ENCODE measurements around the gene HSD3B7.

Gene HSD3B7

DNA sequence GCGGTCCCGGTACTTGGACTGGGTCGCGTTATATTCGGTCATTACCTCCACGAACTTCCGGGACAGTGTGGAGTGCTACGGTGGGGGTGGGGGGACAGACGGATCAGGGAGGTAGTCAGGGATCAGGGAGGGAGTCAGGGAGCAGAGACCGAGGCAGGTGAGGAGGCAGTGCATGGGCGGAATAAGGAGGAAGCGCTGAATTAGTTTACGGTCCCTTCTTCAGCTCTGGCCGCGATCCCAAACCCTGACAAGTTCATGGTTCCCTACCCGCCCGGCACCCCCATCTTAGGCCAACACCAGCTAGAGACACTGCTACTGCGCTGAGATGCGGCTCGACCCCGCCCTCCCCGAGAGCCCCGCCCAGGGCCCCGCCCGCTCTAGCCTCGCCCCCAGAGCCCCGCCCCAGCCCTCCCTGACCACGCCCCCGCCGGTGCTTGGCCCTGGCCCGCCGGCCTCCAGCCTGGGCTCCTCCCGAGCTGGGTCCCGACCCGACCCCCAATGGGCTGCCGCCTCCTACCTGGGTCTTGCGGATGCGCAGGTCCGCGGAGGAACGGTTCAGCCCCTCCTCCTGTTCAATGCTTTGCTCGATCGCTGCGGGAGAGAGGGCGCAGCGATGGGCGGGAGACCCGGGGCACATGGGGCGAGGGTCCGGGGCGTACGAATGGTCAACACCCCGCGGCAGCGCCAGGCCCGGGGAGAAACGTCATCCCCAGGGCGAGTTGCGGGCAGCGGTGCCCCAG, 12.1 kb downstream of the HSD3B7 start (continued):
- TF ChIP-seq, protein P1, sequence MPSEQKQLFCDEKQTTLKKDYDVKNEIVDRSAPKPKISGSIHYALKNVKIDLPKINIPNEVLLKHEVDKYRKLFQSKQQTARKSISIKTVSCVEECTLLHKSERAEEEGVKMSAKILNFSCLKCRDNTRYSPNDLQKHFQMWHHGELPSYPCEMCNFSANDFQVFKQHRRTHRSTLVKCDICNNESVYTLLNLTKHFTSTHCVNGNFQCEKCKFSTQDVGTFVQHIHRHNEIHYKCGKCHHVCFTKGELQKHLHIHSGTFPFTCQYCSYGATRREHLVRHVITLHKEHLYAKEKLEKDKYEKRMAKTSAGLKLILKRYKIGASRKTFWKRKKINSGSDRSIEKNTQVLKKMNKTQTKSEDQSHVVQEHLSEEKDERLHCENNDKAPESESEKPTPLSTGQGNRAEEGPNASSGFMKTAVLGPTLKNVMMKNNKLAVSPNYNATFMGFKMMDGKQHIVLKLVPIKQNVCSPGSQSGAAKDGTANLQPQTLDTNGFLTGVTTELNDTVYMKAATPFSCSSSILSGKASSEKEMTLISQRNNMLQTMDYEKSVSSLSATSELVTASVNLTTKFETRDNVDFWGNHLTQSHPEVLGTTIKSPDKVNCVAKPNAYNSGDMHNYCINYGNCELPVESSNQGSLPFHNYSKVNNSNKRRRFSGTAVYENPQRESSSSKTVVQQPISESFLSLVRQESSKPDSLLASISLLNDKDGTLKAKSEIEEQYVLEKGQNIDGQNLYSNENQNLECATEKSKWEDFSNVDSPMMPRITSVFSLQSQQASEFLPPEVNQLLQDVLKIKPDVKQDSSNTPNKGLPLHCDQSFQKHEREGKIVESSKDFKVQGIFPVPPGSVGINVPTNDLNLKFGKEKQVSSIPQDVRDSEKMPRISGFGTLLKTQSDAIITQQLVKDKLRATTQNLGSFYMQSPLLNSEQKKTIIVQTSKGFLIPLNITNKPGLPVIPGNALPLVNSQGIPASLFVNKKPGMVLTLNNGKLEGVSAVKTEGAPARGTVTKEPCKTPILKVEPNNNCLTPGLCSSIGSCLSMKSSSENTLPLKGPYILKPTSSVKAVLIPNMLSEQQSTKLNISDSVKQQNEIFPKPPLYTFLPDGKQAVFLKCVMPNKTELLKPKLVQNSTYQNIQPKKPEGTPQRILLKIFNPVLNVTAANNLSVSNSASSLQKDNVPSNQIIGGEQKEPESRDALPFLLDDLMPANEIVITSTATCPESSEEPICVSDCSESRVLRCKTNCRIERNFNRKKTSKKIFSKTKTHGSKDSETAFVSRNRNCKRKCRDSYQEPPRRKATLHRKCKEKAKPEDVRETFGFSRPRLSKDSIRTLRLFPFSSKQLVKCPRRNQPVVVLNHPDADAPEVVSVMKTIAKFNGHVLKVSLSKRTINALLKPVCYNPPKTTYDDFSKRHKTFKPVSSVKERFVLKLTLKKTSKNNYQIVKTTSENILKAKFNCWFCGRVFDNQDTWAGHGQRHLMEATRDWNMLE (tag by site-specific recombination; conservative IDR thresholded peaks at IDR 0.05; ENCODE audit: low read depth) = no peak
- TF ChIP-seq ZNF629 (tag by site-specific recombination; IDR thresholded peaks at IDR 0.05) = no peak
- TF ChIP-seq, protein P2, sequence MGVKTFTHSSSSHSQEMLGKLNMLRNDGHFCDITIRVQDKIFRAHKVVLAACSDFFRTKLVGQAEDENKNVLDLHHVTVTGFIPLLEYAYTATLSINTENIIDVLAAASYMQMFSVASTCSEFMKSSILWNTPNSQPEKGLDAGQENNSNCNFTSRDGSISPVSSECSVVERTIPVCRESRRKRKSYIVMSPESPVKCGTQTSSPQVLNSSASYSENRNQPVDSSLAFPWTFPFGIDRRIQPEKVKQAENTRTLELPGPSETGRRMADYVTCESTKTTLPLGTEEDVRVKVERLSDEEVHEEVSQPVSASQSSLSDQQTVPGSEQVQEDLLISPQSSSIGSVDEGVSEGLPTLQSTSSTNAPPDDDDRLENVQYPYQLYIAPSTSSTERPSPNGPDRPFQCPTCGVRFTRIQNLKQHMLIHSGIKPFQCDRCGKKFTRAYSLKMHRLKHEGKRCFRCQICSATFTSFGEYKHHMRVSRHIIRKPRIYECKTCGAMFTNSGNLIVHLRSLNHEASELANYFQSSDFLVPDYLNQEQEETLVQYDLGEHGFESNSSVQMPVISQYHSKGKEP (tag by site-specific recombination; IDR thresholded peaks at IDR 0.05) = no peak
- TF ChIP-seq ZNF521 (tag by site-specific recombination; IDR thresholded peaks at IDR 0.05) = no peak
- TF ChIP-seq ZNF561 (tag by site-specific recombination; IDR thresholded peaks at IDR 0.05; ENCODE audit: borderline replicate concordance) = no peak
- TF ChIP-seq SCRT1 (tag by site-specific recombination; IDR thresholded peaks at IDR 0.05; ENCODE audit: borderline replicate concordance) = no peak
- TF ChIP-seq ZNF610 (tag by site-specific recombination; IDR thresholded peaks at IDR 0.05; ENCODE audit: borderline replicate concordance) = no peak
- TF ChIP-seq ZFP41 (tag by site-specific recombination; IDR thresholded peaks at IDR 0.05; ENCODE audit: borderline replicate concordance) = no peak
- TF ChIP-seq ZSCAN16 (tag by site-specific recombination; IDR thresholded peaks at IDR 0.05) = no peak
- TF ChIP-seq, protein P3, sequence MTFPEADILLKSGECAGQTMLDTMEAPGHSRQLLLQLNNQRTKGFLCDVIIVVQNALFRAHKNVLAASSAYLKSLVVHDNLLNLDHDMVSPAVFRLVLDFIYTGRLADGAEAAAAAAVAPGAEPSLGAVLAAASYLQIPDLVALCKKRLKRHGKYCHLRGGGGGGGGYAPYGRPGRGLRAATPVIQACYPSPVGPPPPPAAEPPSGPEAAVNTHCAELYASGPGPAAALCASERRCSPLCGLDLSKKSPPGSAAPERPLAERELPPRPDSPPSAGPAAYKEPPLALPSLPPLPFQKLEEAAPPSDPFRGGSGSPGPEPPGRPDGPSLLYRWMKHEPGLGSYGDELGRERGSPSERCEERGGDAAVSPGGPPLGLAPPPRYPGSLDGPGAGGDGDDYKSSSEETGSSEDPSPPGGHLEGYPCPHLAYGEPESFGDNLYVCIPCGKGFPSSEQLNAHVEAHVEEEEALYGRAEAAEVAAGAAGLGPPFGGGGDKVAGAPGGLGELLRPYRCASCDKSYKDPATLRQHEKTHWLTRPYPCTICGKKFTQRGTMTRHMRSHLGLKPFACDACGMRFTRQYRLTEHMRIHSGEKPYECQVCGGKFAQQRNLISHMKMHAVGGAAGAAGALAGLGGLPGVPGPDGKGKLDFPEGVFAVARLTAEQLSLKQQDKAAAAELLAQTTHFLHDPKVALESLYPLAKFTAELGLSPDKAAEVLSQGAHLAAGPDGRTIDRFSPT (tag by site-specific recombination; IDR thresholded peaks at IDR 0.05) = 0 out of 2 replicates have a peak, but pooled peaks have one; percentile 24
- no peak for TF ChIP-seq ZNF132 (tag by site-specific recombination; IDR thresholded peaks at IDR 0.05; ENCODE audit: borderline replicate concordance)
- TF ChIP-seq KLF8 (tag by site-specific recombination; IDR thresholded peaks at IDR 0.05) = peak; percentile 75; the same call in 1 of the 2 replicates
- TF ChIP-seq ZNF248 (tag by site-specific recombination; IDR thresholded peaks at IDR 0.05) = no peak
- TF ChIP-seq, protein P4, sequence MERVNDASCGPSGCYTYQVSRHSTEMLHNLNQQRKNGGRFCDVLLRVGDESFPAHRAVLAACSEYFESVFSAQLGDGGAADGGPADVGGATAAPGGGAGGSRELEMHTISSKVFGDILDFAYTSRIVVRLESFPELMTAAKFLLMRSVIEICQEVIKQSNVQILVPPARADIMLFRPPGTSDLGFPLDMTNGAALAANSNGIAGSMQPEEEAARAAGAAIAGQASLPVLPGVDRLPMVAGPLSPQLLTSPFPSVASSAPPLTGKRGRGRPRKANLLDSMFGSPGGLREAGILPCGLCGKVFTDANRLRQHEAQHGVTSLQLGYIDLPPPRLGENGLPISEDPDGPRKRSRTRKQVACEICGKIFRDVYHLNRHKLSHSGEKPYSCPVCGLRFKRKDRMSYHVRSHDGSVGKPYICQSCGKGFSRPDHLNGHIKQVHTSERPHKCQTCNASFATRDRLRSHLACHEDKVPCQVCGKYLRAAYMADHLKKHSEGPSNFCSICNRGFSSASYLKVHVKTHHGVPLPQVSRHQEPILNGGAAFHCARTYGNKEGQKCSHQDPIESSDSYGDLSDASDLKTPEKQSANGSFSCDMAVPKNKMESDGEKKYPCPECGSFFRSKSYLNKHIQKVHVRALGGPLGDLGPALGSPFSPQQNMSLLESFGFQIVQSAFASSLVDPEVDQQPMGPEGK (tag by site-specific recombination; IDR thresholded peaks at IDR 0.05) = peak; percentile 74
- peak; percentile 44; the same call in 1 of the 2 replicates for TF ChIP-seq ZIC2 (tag by site-specific recombination; IDR thresholded peaks at IDR 0.05)
- TF ChIP-seq ZNF670 (tag by site-specific recombination; IDR thresholded peaks at IDR 0.05; ENCODE audit: low read depth) = no peak
- TF ChIP-seq, protein P5, sequence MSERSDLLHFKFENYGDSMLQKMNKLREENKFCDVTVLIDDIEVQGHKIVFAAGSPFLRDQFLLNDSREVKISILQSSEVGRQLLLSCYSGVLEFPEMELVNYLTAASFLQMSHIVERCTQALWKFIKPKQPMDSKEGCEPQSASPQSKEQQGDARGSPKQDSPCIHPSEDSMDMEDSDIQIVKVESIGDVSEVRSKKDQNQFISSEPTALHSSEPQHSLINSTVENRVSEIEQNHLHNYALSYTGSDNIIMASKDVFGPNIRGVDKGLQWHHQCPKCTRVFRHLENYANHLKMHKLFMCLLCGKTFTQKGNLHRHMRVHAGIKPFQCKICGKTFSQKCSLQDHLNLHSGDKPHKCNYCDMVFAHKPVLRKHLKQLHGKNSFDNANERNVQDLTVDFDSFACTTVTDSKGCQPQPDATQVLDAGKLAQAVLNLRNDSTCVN (tag by site-specific recombination; optimal IDR thresholded peaks at IDR 0.05) = peak; percentile 16
- TF ChIP-seq ZBTB48 (tag by site-specific recombination; IDR thresholded peaks at IDR 0.05) = peak; percentile 100
- TF ChIP-seq, protein P6, sequence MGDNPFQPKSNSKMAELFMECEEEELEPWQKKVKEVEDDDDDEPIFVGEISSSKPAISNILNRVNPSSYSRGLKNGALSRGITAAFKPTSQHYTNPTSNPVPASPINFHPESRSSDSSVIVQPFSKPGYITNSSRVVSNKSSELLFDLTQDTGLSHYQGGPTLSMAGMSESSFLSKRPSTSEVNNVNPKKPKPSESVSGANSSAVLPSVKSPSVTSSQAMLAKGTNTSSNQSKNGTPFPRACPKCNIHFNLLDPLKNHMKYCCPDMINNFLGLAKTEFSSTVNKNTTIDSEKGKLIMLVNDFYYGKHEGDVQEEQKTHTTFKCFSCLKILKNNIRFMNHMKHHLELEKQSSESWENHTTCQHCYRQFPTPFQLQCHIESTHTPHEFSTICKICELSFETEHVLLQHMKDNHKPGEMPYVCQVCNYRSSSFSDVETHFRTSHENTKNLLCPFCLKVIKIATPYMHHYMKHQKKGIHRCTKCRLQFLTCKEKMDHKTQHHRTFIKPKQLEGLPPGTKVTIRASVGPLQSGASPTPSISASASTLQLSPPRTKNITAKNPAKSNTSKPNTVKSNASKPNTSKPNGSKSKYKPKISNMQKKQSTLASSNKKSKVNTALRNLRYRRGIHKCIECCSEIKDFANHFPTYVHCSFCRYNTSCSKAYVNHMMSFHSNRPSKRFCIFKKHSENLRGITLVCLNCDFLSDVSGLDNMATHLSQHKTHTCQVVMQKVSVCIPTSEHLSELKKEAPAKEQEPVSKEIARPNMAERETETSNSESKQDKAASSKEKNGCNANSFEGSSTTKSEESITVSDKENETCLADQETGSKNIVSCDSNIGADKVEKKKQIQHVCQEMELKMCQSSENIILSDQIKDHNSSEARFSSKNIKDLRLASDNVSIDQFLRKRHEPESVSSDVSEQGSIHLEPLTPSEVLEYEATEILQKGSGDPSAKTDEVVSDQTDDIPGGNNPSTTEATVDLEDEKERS (tag by site-specific recombination; IDR thresholded peaks at IDR 0.05) = no peak
- TF ChIP-seq ZFP69B (tag by site-specific recombination; IDR thresholded peaks at IDR 0.05) = peak; percentile 85
- TF ChIP-seq ZNF335 (tag by site-specific recombination; conservative IDR thresholded peaks at IDR 0.05) = peak; percentile 67; the same call in 1 of the 2 replicates
- peak; percentile 41; the same call in 1 of the 2 replicates for TF ChIP-seq SP2 (tag by site-specific recombination; IDR thresholded peaks at IDR 0.05)
- TF ChIP-seq GLIS2 (tag by site-specific recombination; IDR thresholded peaks at IDR 0.05) = peak; percentile 70
